OCI-LY3 (cell line): ENCODE measurements around the gene CPSF7.

Source experiments
- H2AFZ ChIP-seq: fragments of 200-600, 300-600 bp; shearing (Covaris generic); 2 replicates; pipeline ENCODE4 v1.6.0; 2014; ENCODE audit warnings: antibody characterized with exemption, low read depth, low read length
- H3K27ac ChIP-seq: fragments of 200-600, 300-600 bp; sonication (generic); 2 replicates; pipeline ENCODE4 v1.5.1; 2014; ENCODE audit warnings: mild to moderate bottlenecking, low read length, moderate library complexity, mixed read lengths
- H3K27me3 ChIP-seq: fragments of 200-600, 300-600 bp; sonication (generic); 2 replicates; pipeline ENCODE4 v1.6.1; 2014; ENCODE audit warnings: low read depth, low read length, mixed read lengths
- H3K36me3 ChIP-seq: fragments of 200-600, 300-600 bp; sonication (generic); replicated peaks from 2 replicates; pipeline ENCODE3; 2014; ENCODE audit warnings: low read depth, low read length, mixed read lengths
- H3K4me1 ChIP-seq: fragments of 300-600, 200-600 bp; sonication (generic); 2 replicates; pipeline ENCODE4 v1.6.1; 2014; ENCODE audit warnings: low read length, mixed read lengths
- H3K4me2 ChIP-seq: fragments of 200-600, 300-600 bp; sonication (generic); 2 replicates; pipeline ENCODE4 v1.6.1; 2014; ENCODE audit warnings: low read length, mixed read lengths
- H3K4me3 ChIP-seq: fragments of 300-600, 200-600 bp; sonication (generic); 2 replicates; pipeline ENCODE4 v1.5.1; 2014; ENCODE audit warnings: antibody characterized with exemption, mild to moderate bottlenecking, low read length, moderate library complexity
- H3K79me2 ChIP-seq: fragments of 300-600, 200-600 bp; shearing (Covaris generic); 2 replicates; pipeline ENCODE4 v1.6.1; 2014; ENCODE audit warnings: mild to moderate bottlenecking, low read length, mixed read lengths
- H3K9ac ChIP-seq: fragments of 300-600, 200-600 bp; shearing (Covaris generic); 2 replicates; pipeline ENCODE4 v1.6.0; 2014; ENCODE audit warnings: mild to moderate bottlenecking, low read length, moderate library complexity
- H3K9me3 ChIP-seq: fragments of 200-600, 300-600 bp; shearing (Covaris generic); 2 replicates; pipeline ENCODE4 v1.6.1; 2014; ENCODE audit warnings: low read length, mixed read lengths; ENCODE audit not compliant: insufficient read depth
- H4K20me1 ChIP-seq: fragments of 200-600, 300-600 bp; sonication (generic); 2 replicates; pipeline ENCODE4 v1.6.1; 2016; ENCODE audit warnings: low read length, mixed read lengths; ENCODE audit not compliant: insufficient read depth
- CTCF ChIP-seq: fragments of 200-600, 300-600 bp; sonication (generic); IDR thresholded peaks from 2 replicates; pipeline ENCODE4 v1.5.1; 2014; ENCODE audit warnings: antibody characterized with exemption, low read length, low read depth
- EZH2phosphoT487 ChIP-seq: fragments of 200-600 bp; shearing (Covaris generic); IDR thresholded peaks from 2 replicates; pipeline ENCODE4 v1.6.1; 2018; ENCODE audit warnings: antibody characterized with exemption, mixed run types, low read depth

The CPSF7 gene

GRCh38 chr11:61361741-61362541 lies 67.8 kb downstream of the CPSF7 start, which contains the start of the genes CYB561A3 and TMEM138:
Gene CYB561A3, minus strand, starts transcription at chr11:61361882. Its CDS starts 5,169 bp downstream, at chr11:61356713.
Gene TMEM138, plus strand, starts transcription at chr11:61362374. Its CDS starts 2,017 bp downstream, at chr11:61364391.
- Histone ChIP-seq H4K20me1 (no peaks in the 10 kb centered on the region), H3K36me3 (peaks cover 40% of the 10 kb centered on the region), H3K4me1 (peaks cover 41% of the 10 kb centered on the region), H3K4me2 (peak within 1 kb of the TSS; percentile 96), H3K9ac (peak within 1 kb of the TSS; percentile 97), H3K27ac (peak within 1 kb of the TSS; percentile 99), H3K9me3 (no peaks in the 10 kb centered on the region), H3K27me3 (no peaks in the 10 kb centered on the region), H2AFZ (peak within 1 kb of the TSS; percentile 92), H3K4me3 (peak within 1 kb of the TSS; percentile 96), H3K79me2 (peaks cover 64% of the 10 kb centered on the region)
- TF ChIP-seq EZH2phosphoT487 (no peak), CTCF (no peak)

DNA sequence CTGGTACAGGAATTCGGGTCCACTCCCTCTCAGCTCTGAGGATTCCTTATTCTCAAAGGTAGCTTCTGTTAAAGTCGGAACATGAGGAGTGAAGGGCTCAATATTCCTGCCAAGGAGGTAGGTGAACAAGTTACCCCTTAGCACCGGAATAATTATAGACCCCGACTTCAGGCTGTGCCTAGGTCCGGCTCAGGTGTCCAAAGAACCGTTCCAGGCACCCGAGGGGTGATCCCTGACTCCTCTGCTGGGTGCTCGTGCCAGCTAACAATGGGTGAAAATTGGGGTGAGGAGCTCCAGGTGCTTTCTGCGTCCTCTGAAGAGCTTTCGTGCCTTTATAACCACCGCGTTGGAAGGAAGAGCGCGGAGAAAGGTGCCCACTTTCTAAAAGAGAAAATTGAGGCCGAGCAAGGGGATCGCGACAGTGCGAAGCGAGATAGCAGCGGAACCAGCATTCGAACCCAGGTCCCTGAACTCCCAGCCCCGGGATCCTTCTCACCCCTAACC lies 68.5 kb downstream of the CPSF7 start:
- H3K9ac ChIP-seq, result peak overlapping the region; percentile 97
- H3K4me2 ChIP-seq, result peak overlapping the region; percentile 96
- H3K4me1 ChIP-seq, result peaks cover 48% of the 10 kb centered on the region
- peak overlapping the region; percentile 96 for H3K4me3 ChIP-seq
- H3K36me3 ChIP-seq, result peaks cover 36% of the 10 kb centered on the region
- H3K79me2 ChIP-seq, result peaks cover 68% of the 10 kb centered on the region
- TF ChIP-seq CTCF (no peak), EZH2phosphoT487 (no peak)
- H2AFZ ChIP-seq, result no peak overlapping the region
- no peaks in the 10 kb centered on the region for H3K27me3 ChIP-seq
- H3K27ac ChIP-seq, result peak overlapping the region; percentile 99
- H4K20me1 ChIP-seq, result no peaks in the 10 kb centered on the region
- H3K9me3 ChIP-seq, result no peaks in the 10 kb centered on the region

DNA sequence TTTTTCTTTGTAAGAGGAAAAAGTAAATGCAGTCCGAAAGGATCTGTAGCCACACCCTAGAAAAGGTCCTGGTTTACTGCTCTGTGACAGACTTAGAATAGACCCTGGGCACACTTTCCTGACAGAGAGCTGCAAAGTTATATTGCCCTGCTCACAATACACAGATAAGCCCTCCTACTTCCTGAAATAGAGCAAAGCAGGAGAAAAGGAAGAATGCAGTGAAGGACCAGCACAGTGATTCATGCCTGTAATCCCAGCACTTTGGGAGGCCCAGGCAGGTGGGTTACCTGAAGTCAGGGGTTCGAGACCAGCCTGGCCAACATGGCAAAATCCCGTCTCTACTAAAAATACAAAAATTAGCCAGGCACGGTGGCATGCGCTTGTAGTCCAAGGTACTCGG lies 70.3 kb downstream of the CPSF7 start:
- peak overlapping the region; percentile 96 for H3K4me2 ChIP-seq
- peak overlapping the region; percentile 97 for H3K9ac ChIP-seq
- TF ChIP-seq CTCF (no peak), EZH2phosphoT487 (no peak)
- peak overlapping the region; percentile 99 for H3K27ac ChIP-seq
- peak overlapping the region; percentile 96 for H3K4me3 ChIP-seq
- H4K20me1 ChIP-seq, result no peaks in the 10 kb centered on the region
- H3K79me2 ChIP-seq, result peaks cover 82% of the 10 kb centered on the region
- H2AFZ ChIP-seq, result no peak overlapping the region
- H3K4me1 ChIP-seq, result peaks cover 64% of the 10 kb centered on the region
- H3K27me3 ChIP-seq, result no peaks in the 10 kb centered on the region
- H3K36me3 ChIP-seq, result peaks cover 33% of the 10 kb centered on the region
- no peaks in the 10 kb centered on the region for H3K9me3 ChIP-seq

GRCh38 chr11:61358566-61358965 lies 71.2 kb downstream of the CPSF7 start:
- H3K79me2 ChIP-seq, result peaks cover 82% of the 10 kb centered on the region
- H3K4me2 ChIP-seq, result peak overlapping the region; percentile 96; the same call in 1 of the 2 replicates
- H3K4me3 ChIP-seq, result no peak overlapping the region
- peak overlapping the region; percentile 93; the same call in 1 of the 2 replicates for H3K9ac ChIP-seq
- H3K27me3 ChIP-seq, result no peaks in the 10 kb centered on the region
- TF ChIP-seq CTCF (no peak), EZH2phosphoT487 (no peak)
- peaks cover 74% of the 10 kb centered on the region for H3K4me1 ChIP-seq
- peak overlapping the region; percentile 99 for H3K27ac ChIP-seq
- no peak overlapping the region for H2AFZ ChIP-seq
- H4K20me1 ChIP-seq, result no peaks in the 10 kb centered on the region
- H3K36me3 ChIP-seq, result peaks cover 32% of the 10 kb centered on the region
- no peaks in the 10 kb centered on the region for H3K9me3 ChIP-seq
